ENCODE results near the gene PPP4R4.

DNA sequence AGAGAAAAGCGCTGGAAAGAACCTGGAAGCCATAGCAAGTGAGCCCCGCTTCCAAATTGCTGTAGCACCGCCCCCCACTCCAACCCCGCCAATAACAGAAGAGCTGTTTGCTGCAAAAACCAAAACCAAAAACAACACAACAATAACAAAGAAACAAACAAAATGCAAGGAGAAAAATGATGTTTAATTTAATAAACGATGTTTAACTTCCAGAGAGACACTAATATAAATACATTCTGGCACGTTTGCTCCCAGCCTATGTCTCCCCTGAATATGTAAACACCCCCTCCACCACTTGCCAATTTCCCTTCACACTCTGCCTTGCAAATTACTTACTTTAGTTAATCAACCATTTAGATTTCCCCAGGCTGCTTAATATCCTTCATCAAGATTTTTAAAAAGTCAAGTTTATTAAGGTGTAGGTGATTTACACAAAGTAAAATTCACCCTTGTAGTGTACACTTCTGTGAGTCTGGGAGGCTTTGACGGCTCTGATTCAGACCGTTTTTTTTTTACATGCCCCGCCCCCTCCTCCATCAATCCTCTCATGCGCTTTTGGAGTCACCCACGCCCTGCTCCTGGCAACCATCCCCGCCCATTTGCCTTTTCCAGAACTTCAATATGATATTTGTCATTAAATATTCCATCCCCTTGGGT, 44.2 kb upstream of the PPP4R4 start:
- TF ChIP-seq, protein P1, sequence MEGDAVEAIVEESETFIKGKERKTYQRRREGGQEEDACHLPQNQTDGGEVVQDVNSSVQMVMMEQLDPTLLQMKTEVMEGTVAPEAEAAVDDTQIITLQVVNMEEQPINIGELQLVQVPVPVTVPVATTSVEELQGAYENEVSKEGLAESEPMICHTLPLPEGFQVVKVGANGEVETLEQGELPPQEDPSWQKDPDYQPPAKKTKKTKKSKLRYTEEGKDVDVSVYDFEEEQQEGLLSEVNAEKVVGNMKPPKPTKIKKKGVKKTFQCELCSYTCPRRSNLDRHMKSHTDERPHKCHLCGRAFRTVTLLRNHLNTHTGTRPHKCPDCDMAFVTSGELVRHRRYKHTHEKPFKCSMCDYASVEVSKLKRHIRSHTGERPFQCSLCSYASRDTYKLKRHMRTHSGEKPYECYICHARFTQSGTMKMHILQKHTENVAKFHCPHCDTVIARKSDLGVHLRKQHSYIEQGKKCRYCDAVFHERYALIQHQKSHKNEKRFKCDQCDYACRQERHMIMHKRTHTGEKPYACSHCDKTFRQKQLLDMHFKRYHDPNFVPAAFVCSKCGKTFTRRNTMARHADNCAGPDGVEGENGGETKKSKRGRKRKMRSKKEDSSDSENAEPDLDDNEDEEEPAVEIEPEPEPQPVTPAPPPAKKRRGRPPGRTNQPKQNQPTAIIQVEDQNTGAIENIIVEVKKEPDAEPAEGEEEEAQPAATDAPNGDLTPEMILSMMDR (conservative IDR thresholded peaks at IDR 0.05; ENCODE audit: low read depth, low read length) = no peak
- TF ChIP-seq EZH2 (IDR thresholded peaks at IDR 0.05; ENCODE audit: borderline replicate concordance, low read depth, low read length, poor library complexity, severe bottlenecking) = no peak
